Raji (cell line): ENCODE measurements around the gene RNASE11.

Source experiments
- POLR2A ChIP-seq: IDR thresholded peaks from 2 replicates; pipeline ENCODE4 v1.6.1; 2011; ENCODE audit warnings: low read depth, low read length, control low read depth; ENCODE audit not compliant: insufficient read depth

RNASE11 gene

GRCh38 chr14:20587489-20588154 lies at the start of gene RNASE11:
TSS of gene RNASE11 (minus strand) at chr14:20588001.
- TF ChIP-seq POLR2A: no peak

GRCh38 chr14:20632831-20633691 lies 45.3 kb upstream of the RNASE11 start:
- no peak for TF ChIP-seq POLR2A

- no peak for TF ChIP-seq POLR2A
Measured at GRCh38 chr14:20632448-20632830, 44.6 kb upstream of the RNASE11 start.

GRCh38 chr14:20631880-20632389 lies 44.1 kb upstream of the RNASE11 start:
- TF ChIP-seq POLR2A: no peak

GRCh38 chr14:20631023-20631879 lies 43.5 kb upstream of the RNASE11 start:
- TF ChIP-seq POLR2A: no peak

- no peak for TF ChIP-seq POLR2A
Measured at GRCh38 chr14:20630340-20631022, 42.7 kb upstream of the RNASE11 start.

- no peak for TF ChIP-seq POLR2A
Measured at GRCh38 chr14:20628063-20628854, 40.5 kb upstream of the RNASE11 start.

- TF ChIP-seq POLR2A: no peak
Measured at GRCh38 chr14:20627346-20628027, 39.7 kb upstream of the RNASE11 start.

- no peak for TF ChIP-seq POLR2A
Measured at GRCh38 chr14:20626274-20626673, 38.5 kb upstream of the RNASE11 start.

GRCh38 chr14:20624495-20625070 lies 36.8 kb upstream of the RNASE11 start:
- TF ChIP-seq POLR2A: no peak

GRCh38 chr14:20623798-20624197 lies 36.0 kb upstream of the RNASE11 start:
- TF ChIP-seq POLR2A: no peak

- TF ChIP-seq POLR2A: no peak
Measured at GRCh38 chr14:20622816-20623291, 35.1 kb upstream of the RNASE11 start.
